ENCODE results near the gene MUC20.
"Not testable (repeated sequence)": the region's sequence is repeated elsewhere in the genome, so short reads cannot be mapped to it uniquely, and the experiment has no call there.

The MUC20 gene

GRCh38 chr3:195709676-195710085, 11.1 kb upstream of the MUC20 start:
- TF ChIP-seq CTCF (conservative IDR thresholded peaks at IDR 0.05; ENCODE audit: low read depth, low read length) = no peak
- H3K4me3 ChIP-seq (ENCODE audit: low read length) = no peak overlapping the region
- DNase-seq (ENCODE audit: low read depth) = no peak

- not testable (repeated sequence) for H3K4me3 ChIP-seq (ENCODE audit: low read length); DNase-seq (ENCODE audit: low read depth)
Measured at GRCh38 chr3:195710126-195710905, 10.5 kb upstream of the MUC20 start.

GRCh38 chr3:195711091-195711812, 9.5 kb upstream of the MUC20 start:
- not testable (repeated sequence) for H3K4me3 ChIP-seq (ENCODE audit: low read length); DNase-seq (ENCODE audit: low read depth)

- H3K4me3 ChIP-seq (ENCODE audit: low read length) = no peak overlapping the region
- TF ChIP-seq CTCF (conservative IDR thresholded peaks at IDR 0.05; ENCODE audit: low read depth, low read length) = no peak
- no peak for DNase-seq (ENCODE audit: low read depth)
Measured at GRCh38 chr3:195711813-195712534, 8.8 kb upstream of the MUC20 start.

- H3K4me3 ChIP-seq (ENCODE audit: low read length); DNase-seq (ENCODE audit: low read depth): not testable (repeated sequence)
Measured at GRCh38 chr3:195712535-195712910, 8.3 kb upstream of the MUC20 start.

- not testable (repeated sequence) for DNase-seq (ENCODE audit: low read depth); H3K4me3 ChIP-seq (ENCODE audit: low read length)
Measured at GRCh38 chr3:195713150-195713549, 7.6 kb upstream of the MUC20 start.

GRCh38 chr3:195714380-195715011, 6.3 kb upstream of the MUC20 start:
- no peak for DNase-seq (ENCODE audit: low read depth)
- TF ChIP-seq CTCF (conservative IDR thresholded peaks at IDR 0.05; ENCODE audit: low read depth, low read length) = no peak
- no peak overlapping the region for H3K4me3 ChIP-seq (ENCODE audit: low read length)

- no peak for DNase-seq (ENCODE audit: low read depth)
- TF ChIP-seq CTCF (conservative IDR thresholded peaks at IDR 0.05; ENCODE audit: low read depth, low read length) = no peak
- H3K4me3 ChIP-seq (ENCODE audit: low read length) = no peak overlapping the region
Measured at GRCh38 chr3:195715134-195715533, 5.6 kb upstream of the MUC20 start.
